H1 (cell line): ENCODE measurements around the gene MTCH2. TPM values are rescaled to one million over a fixed set of nuclear protein-coding genes. Genes with fewer than 3 reads are reported as not detected.

Experiments used
- CTCF ChIA-PET: fragments of 300-600 bp; sonication (Branson Sonifier 250); formaldehyde crosslinking; loops from one replicate; lab custom pipeline; 2021; ENCODE audit not compliant: partially characterized antibody; lab: Charles Lee
- POLR2A ChIA-PET: fragments of 300-600 bp; sonication (Branson Sonifier 250); formaldehyde crosslinking; loops from one replicate; lab custom pipeline; 2021; ENCODE audit warnings: inconsistent platforms; ENCODE audit not compliant: partially characterized antibody; lab: Charles Lee
- DNase-seq, 2 experiments: peaks; one replicate each; pipeline versions ENCODE4 v3.0.0 to v3.0.0-alpha.2; 2010 to 2022; ENCODE audit warnings: low spot score in 2 of 2, low read depth in 1 of 2, mixed read lengths in 1 of 2
- FAIRE-seq: peaks from 2 replicates; lab custom pipeline; 2011; peaks lifted over from hg19 to GRCh38; lab: Jason Lieb, UNC
- H2AFZ ChIP-seq: 2 replicates; pipeline ENCODE4 v1.8.1; 2012; ENCODE audit warnings: low read length, inconsistent platforms
- H2AK5ac ChIP-seq: 2 replicates; pipeline ENCODE4 v1.6.1; 2013; ENCODE audit warnings: low read depth, low read length
- H2BK120ac ChIP-seq: replicated peaks from 2 replicates; pipeline ENCODE3; 2013; ENCODE audit warnings: low read depth, low read length, inconsistent platforms
- H2BK12ac ChIP-seq: 2 replicates; pipeline ENCODE4 v1.6.1; 2013; ENCODE audit warnings: low read depth, low read length
- H2BK15ac ChIP-seq: 2 replicates; pipeline ENCODE4 v1.6.1; 2013; ENCODE audit warnings: low read length
- H2BK20ac ChIP-seq: 2 replicates; pipeline ENCODE4 v1.6.1; 2013; ENCODE audit warnings: low read length
- H2BK5ac ChIP-seq: 2 replicates; pipeline ENCODE4 v1.6.1; 2013; ENCODE audit warnings: low read depth, low read length
- H3K14ac ChIP-seq: 2 replicates; pipeline ENCODE4 v1.6.1; 2013; ENCODE audit warnings: inconsistent platforms; ENCODE audit not compliant: insufficient read length
- H3K18ac ChIP-seq: 2 replicates; pipeline ENCODE4 v1.6.1; 2013; ENCODE audit warnings: low read length; ENCODE audit errors: extremely low read depth
- H3K23ac ChIP-seq: 2 replicates; pipeline ENCODE4 v1.6.1; 2013; ENCODE audit warnings: inconsistent platforms; ENCODE audit not compliant: insufficient read length
- H3K23me2 ChIP-seq: 2 replicates; pipeline ENCODE4 v1.6.1; 2013; ENCODE audit warnings: low read depth, low read length
- H3K27ac ChIP-seq: 2 replicates; pipeline ENCODE4 v1.6.1; 2011; ENCODE audit warnings: low read depth, low read length, inconsistent platforms
- H3K27me3 ChIP-seq, 4 experiments: replicated peaks in 1 of 4; 1 replicate in 1 of 4; 2 replicates in 3 of 4; pipeline versions ENCODE4 v1.6.1 to v1.8.1; 2011 to 2013; ENCODE audit warnings: low read length in 3 of 4, mild to moderate bottlenecking in 3 of 4, inconsistent platforms in 2 of 4, mixed read lengths in 2 of 4, moderate library complexity in 1 of 4; ENCODE audit not compliant: control insufficient read depth in 3 of 4, insufficient read depth in 3 of 4; ENCODE audit errors: extremely low read depth in 1 of 4
- H3K36me3 ChIP-seq, 4 experiments: 2 replicates each; pipeline versions ENCODE4 v1.6.1 to v1.8.1; 2011 to 2013; ENCODE audit warnings: mild to moderate bottlenecking in 4 of 4, low read length in 3 of 4, moderate library complexity in 2 of 4, control low read depth in 1 of 4, inconsistent platforms in 1 of 4; ENCODE audit not compliant: insufficient read depth in 4 of 4, control insufficient read depth in 2 of 4
- H3K4ac ChIP-seq: replicated peaks from 2 replicates; pipeline ENCODE3; 2013; ENCODE audit warnings: low read length, low read depth, mixed read lengths, inconsistent platforms; ENCODE audit not compliant: insufficient read length
- H3K4me1 ChIP-seq, 4 experiments: replicated peaks in 1 of 4; 1 replicate in 1 of 4; 2 replicates in 3 of 4; pipeline versions ENCODE4 v1.6.1 to v1.8.1; 2011 to 2013; ENCODE audit warnings: low read length in 3 of 4, inconsistent platforms in 2 of 4, mixed read lengths in 1 of 4; ENCODE audit not compliant: insufficient read depth in 4 of 4, control insufficient read depth in 3 of 4
- H3K4me2 ChIP-seq, 2 experiments: 2 replicates each; pipeline versions ENCODE4 v1.6.1 to v1.8.1; 2011 to 2013; ENCODE audit warnings: low read depth in 2 of 2, low read length in 2 of 2, control low read depth in 1 of 2, inconsistent platforms in 1 of 2, mild to moderate bottlenecking in 1 of 2; ENCODE audit not compliant: insufficient read depth in 1 of 2
- H3K4me3 ChIP-seq, 4 experiments: fragments of 200-600, 300-600 bp in 1 of 4; sonication (generic), shearing (Covaris generic), sonication (Bioruptor Twin) in 1 of 4; 2 replicates each; pipeline versions ENCODE4 v1.5.1 to v1.8.1; 2011 to 2016; ENCODE audit warnings: low read length in 4 of 4, low read depth in 3 of 4, control low read depth in 2 of 4, inconsistent platforms in 2 of 4, mild to moderate bottlenecking in 2 of 4, mixed read lengths in 1 of 4, moderate library complexity in 1 of 4; ENCODE audit not compliant: insufficient read depth in 2 of 4; ENCODE audit errors: extremely low read depth in 1 of 4
- H3K56ac ChIP-seq: replicated peaks from 2 replicates; pipeline ENCODE3; 2013; ENCODE audit warnings: low read depth, mild to moderate bottlenecking, mixed read lengths, low read length, inconsistent platforms; ENCODE audit not compliant: insufficient read length
- H3K79me1 ChIP-seq: 2 replicates; pipeline ENCODE4 v1.6.1; 2013; ENCODE audit warnings: low read depth, low read length, control low read depth
- H3K79me2 ChIP-seq, 2 experiments: 2 replicates each; pipeline versions ENCODE4 v1.6.1 to v1.8.1; 2012 to 2013; ENCODE audit warnings: low read length in 2 of 2, mild to moderate bottlenecking in 2 of 2, inconsistent platforms in 1 of 2; ENCODE audit not compliant: insufficient read depth in 2 of 2, control insufficient read depth in 1 of 2
- H3K9ac ChIP-seq, 4 experiments: replicated peaks in 1 of 4; 1 replicate in 1 of 4; 2 replicates in 3 of 4; pipeline versions ENCODE4 v1.6.1 to v1.8.1; 2011 to 2013; ENCODE audit warnings: low read depth in 3 of 4, low read length in 3 of 4, control low read depth in 2 of 4, mild to moderate bottlenecking in 2 of 4, moderate library complexity in 2 of 4, inconsistent platforms in 1 of 4; ENCODE audit errors: extremely low read depth in 1 of 4
- H3K9me3 ChIP-seq, 2 experiments: 2 replicates each; pipeline versions ENCODE4 v1.6.1 to v1.8.1; 2012 to 2013; ENCODE audit warnings: mild to moderate bottlenecking in 2 of 2, moderate library complexity in 2 of 2, control low read depth in 1 of 2, inconsistent platforms in 1 of 2, low read depth in 1 of 2, low read length in 1 of 2, mixed read lengths in 1 of 2; ENCODE audit not compliant: insufficient read depth in 2 of 2
- H4K20me1 ChIP-seq, 2 experiments: replicated peaks in 1 of 2; 2 replicates each; pipeline versions ENCODE3 to v1.8.1; 2011 to 2013; ENCODE audit warnings: inconsistent platforms in 2 of 2, low read length in 2 of 2, mild to moderate bottlenecking in 1 of 2; ENCODE audit not compliant: insufficient read depth in 2 of 2, control insufficient read depth in 1 of 2
- H4K5ac ChIP-seq: 2 replicates; pipeline ENCODE4 v1.6.1; 2013; ENCODE audit warnings: low read length, low read depth, mixed read lengths, inconsistent platforms; ENCODE audit not compliant: insufficient read length
- H4K8ac ChIP-seq: 2 replicates; pipeline ENCODE4 v1.8.0; 2013; ENCODE audit warnings: mild to moderate bottlenecking, moderate library complexity, low read length, inconsistent platforms; ENCODE audit not compliant: insufficient read depth; ENCODE audit errors: extremely low read depth
- H4K91ac ChIP-seq: replicated peaks from 2 replicates; pipeline ENCODE3; 2013; ENCODE audit warnings: low read length, mixed read lengths, inconsistent platforms; ENCODE audit not compliant: insufficient read length
- ATF2 ChIP-seq: IDR thresholded peaks from 2 replicates; pipeline ENCODE4 v1.6.1; 2012; ENCODE audit warnings: low read length, inconsistent platforms
- CHD2 ChIP-seq: IDR thresholded peaks from 2 replicates; pipeline ENCODE4 v1.6.1; 2012; ENCODE audit warnings: low read length, improper control_type of control experiment
- FOSL1 ChIP-seq: IDR thresholded peaks from 2 replicates; pipeline ENCODE4 v1.6.1; 2011; ENCODE audit warnings: mild to moderate bottlenecking, low read depth, low read length, moderate library complexity; ENCODE audit not compliant: insufficient read depth
- POLR2AphosphoS5 ChIP-seq: IDR thresholded peaks from 2 replicates; pipeline ENCODE4 v1.6.1; 2011; ENCODE audit warnings: low read depth, low read length
- POU5F1 ChIP-seq: IDR thresholded peaks from 2 replicates; pipeline ENCODE4 v1.6.1; 2011; ENCODE audit warnings: low read depth, mild to moderate bottlenecking, low read length, moderate library complexity
- YY1 ChIP-seq: IDR thresholded peaks from 2 replicates; pipeline ENCODE4 v1.6.1; 2011; ENCODE audit warnings: low read depth, mild to moderate bottlenecking, low read length
- WGBS, 2 experiments: shearing (Covaris generic) in 1 of 2; methylation state at CpG; one replicate each; pipeline versions ENCODE4 v1.1.6 to v1.1.7; 2013 to 2015; ENCODE audit warnings: low lambda C conversion rate in 2 of 2, mixed read lengths in 2 of 2, inconsistent platforms in 1 of 2, low coverage in 1 of 2, missing lambda C conversion rate in 1 of 2; ENCODE audit not compliant: insufficient replicate concordance in 2 of 2, insufficient coverage in 1 of 2, insufficient read length in 1 of 2; ENCODE audit errors: extremely low coverage in 1 of 2, missing lambda C conversion rate in 1 of 2; 5-methylcytosine and 5-hydroxymethylcytosine counted together
- polyA plus RNA-seq, 7 experiments: library from polyadenylated mRNA; depleted of rRNA in 3 of 7; stranded (reverse) in 5 of 7; unstranded in 2 of 7; fragments of >200 nt in 5 of 7; fragments of 200-250 nt in 2 of 7; gene quantifications; 1 replicate in 5 of 7; 2 replicates in 1 of 7; 4 replicates in 1 of 7; pipeline versions ENCODE4 v1.2.1 to v1.2.3, GENCODE V29; 2011 to 2013; ENCODE audit warnings: missing spikeins in 2 of 7, mixed read lengths in 2 of 7
- total RNA-seq: library from RNA; stranded (reverse); fragmentation: NEBNext Ultra II Directional; extraction: Animal tissue kit (Norgen Biotek cat#: 25700); gene quantifications from 2 replicates; pipeline ENCODE4 v1.2.1, GENCODE V29; 2021

The MTCH2 gene
- total and polyA plus RNA-seq, 2 of the 8 experiments (the other 6 are each of a cell fraction or from before 2014, with no cell fraction given), result 157 to 171 TPM

GRCh38 chr11:47571895-47572294 is 70.5 kb downstream of the MTCH2 start:
- H3K18ac ChIP-seq, result no peak overlapping the region
- no peak overlapping the region for H2BK15ac ChIP-seq
- no peak overlapping the region for H3K4ac ChIP-seq
- H3K36me3 ChIP-seq, result peaks cover 11 to 44% (median 23%) of the 10 kb centered on the region in 4 experiments
- TF ChIP-seq FOSL1 (no peak), ATF2 (no peak), POLR2AphosphoS5 (no peak), CHD2 (no peak), POU5F1 (no peak), YY1 (no peak)
- H2BK5ac ChIP-seq, result no peak overlapping the region
- no peak overlapping the region for H4K8ac ChIP-seq
- no peak overlapping the region for H3K4me2 ChIP-seq
- H2AFZ ChIP-seq, result no peak overlapping the region
- ChIA-PET CTCF (interaction anchor here (2.0 kb wide), 1 partner anchor 45 kb away, joined by 5 read pairs; no protein-coding TSS in a partner anchor), POLR2A (interaction anchor here (1.1 to 1.5 kb wide), 5 partner anchors 9 to 49 kb away, joined by 3 to 8 read pairs (median 4); partner anchors contain the start of gene CELF1)
- peaks cover 0 to 9% of the 10 kb centered on the region in 2 experiments; a peak in 2 of 4 replicates for H3K79me2 ChIP-seq
- H3K56ac ChIP-seq, result no peak overlapping the region
- H4K5ac ChIP-seq, result no peak overlapping the region
- H4K91ac ChIP-seq, result no peak overlapping the region
- H3K9me3 ChIP-seq, result no peaks in the 10 kb centered on the region
- no peak overlapping the region for H3K23ac ChIP-seq
- H3K27ac ChIP-seq, result no peak overlapping the region
- H3K9ac ChIP-seq, result no peak overlapping the region
- no peaks in the 10 kb centered on the region for H3K27me3 ChIP-seq
- H3K23me2 ChIP-seq, result no peaks in the 10 kb centered on the region
- H3K4me1 ChIP-seq, result no peaks in the 10 kb centered on the region
- H2BK12ac ChIP-seq, result no peak overlapping the region
- H3K14ac ChIP-seq, result no peak overlapping the region
- 86% methylated on average over 1 of the region's 1 CpG; no CpG with 5 or more reads in 1 of the 2 experiments for WGBS, 2 experiments
- H3K4me3 ChIP-seq, result no peak overlapping the region
- FAIRE-seq (no peak), DNase-seq (no peak)
- H4K20me1 ChIP-seq, result peaks cover 0 to 8% of the 10 kb centered on the region in 2 experiments
- peaks cover 8% of the 10 kb centered on the region; the same call in 1 of the 2 replicates for H3K79me1 ChIP-seq
- no peak overlapping the region for H2BK120ac ChIP-seq
- no peak overlapping the region for H2AK5ac ChIP-seq
- H2BK20ac ChIP-seq, result no peak overlapping the region
